ENCODE data around the gene ARRDC4.

ARRDC4 gene

GRCh38 chr15:97960364-97961066 lies at the start of gene ARRDC4:
Gene ARRDC4 (plus strand): TSS chr15:97960703. CDS start chr15:97960862, 159 bp downstream.
- DNase-seq (ENCODE audit: low read depth in 2 of 2), result peak; percentile 100

- DNase-seq (ENCODE audit: low read depth in 2 of 2), result no peak
Measured at GRCh38 chr15:97914711-97915110, 45.8 kb upstream of the ARRDC4 start.

- no peak for DNase-seq (ENCODE audit: low read depth in 2 of 2)
Measured at GRCh38 chr15:97915261-97915660, 45.2 kb upstream of the ARRDC4 start.

- DNase-seq (ENCODE audit: low read depth in 2 of 2), result no peak
Measured at GRCh38 chr15:97921296-97921865, 39.1 kb upstream of the ARRDC4 start.

GRCh38 chr15:97929456-97930229 lies 30.9 kb upstream of the ARRDC4 start:
- no peak for DNase-seq (ENCODE audit: low read depth in 2 of 2)

- DNase-seq (ENCODE audit: low read depth in 2 of 2), result no peak
Measured at GRCh38 chr15:97930230-97930629, 30.3 kb upstream of the ARRDC4 start.

- no peak for DNase-seq (ENCODE audit: low read depth in 2 of 2)
Measured at GRCh38 chr15:97931314-97931713, 29.2 kb upstream of the ARRDC4 start.

GRCh38 chr15:97933589-97933988 lies 26.9 kb upstream of the ARRDC4 start:
- DNase-seq (ENCODE audit: low read depth in 2 of 2), result no peak

GRCh38 chr15:97940993-97941392 lies 19.5 kb upstream of the ARRDC4 start:
- no peak for DNase-seq (ENCODE audit: low read depth in 2 of 2)

- DNase-seq (ENCODE audit: low read depth in 2 of 2), result no peak
Measured at GRCh38 chr15:97941572-97941971, 18.9 kb upstream of the ARRDC4 start.

GRCh38 chr15:97944724-97945123 lies 15.8 kb upstream of the ARRDC4 start:
- DNase-seq (ENCODE audit: low read depth in 2 of 2), result no peak

GRCh38 chr15:97947465-97948260 lies 12.8 kb upstream of the ARRDC4 start:
- no peak for DNase-seq (ENCODE audit: low read depth in 2 of 2)

- DNase-seq (ENCODE audit: low read depth in 2 of 2), result no peak
Measured at GRCh38 chr15:97953254-97953653, 7.2 kb upstream of the ARRDC4 start.

GRCh38 chr15:97953748-97954147 lies 6.8 kb upstream of the ARRDC4 start:
- no peak for DNase-seq (ENCODE audit: low read depth in 2 of 2)

GRCh38 chr15:97955035-97955434 lies 5.5 kb upstream of the ARRDC4 start:
- DNase-seq (ENCODE audit: low read depth in 2 of 2), result no peak

GRCh38 chr15:97955529-97955928 lies 5.0 kb upstream of the ARRDC4 start:
- no peak for DNase-seq (ENCODE audit: low read depth in 2 of 2)

GRCh38 chr15:97959724-97960363 lies 659 bp upstream of the ARRDC4 start:
- DNase-seq (ENCODE audit: low read depth in 2 of 2), result no peak

- DNase-seq (ENCODE audit: low read depth in 2 of 2), result no peak
Measured at GRCh38 chr15:97961067-97961954, 808 bp downstream of the ARRDC4 start.

GRCh38 chr15:97962263-97962662 lies 1.8 kb downstream of the ARRDC4 start:
- DNase-seq (ENCODE audit: low read depth in 2 of 2), result no peak

GRCh38 chr15:97963779-97964178 lies 3.3 kb downstream of the ARRDC4 start:
- DNase-seq (ENCODE audit: low read depth in 2 of 2), result no peak

- no peak for DNase-seq (ENCODE audit: low read depth in 2 of 2)
Measured at GRCh38 chr15:97966246-97966645, 5.7 kb downstream of the ARRDC4 start.

Measured in fibroblast of skin of left quadriceps (primary cell).